ENCODE measurements around the gene COL4A3. TPM values are rescaled to one million over a fixed set of nuclear protein-coding genes. Genes with fewer than 3 reads are reported as not detected.

Gene COL4A3
- polyA plus RNA-seq, 3 donors = 0.03 TPM; not detected in 2

GRCh38 chr2:227205701-227206100 is 41.3 kb downstream of the COL4A3 start:
- H3K36me3 ChIP-seq (replicated peaks in 1 of 2; ENCODE audit: control insufficient read depth in 1 of 2, insufficient read depth in 2 of 2, low read length in 2 of 2) = no peaks in the 10 kb centered on the region
- H3K27me3 ChIP-seq (ENCODE audit: control insufficient read depth in 2 of 2, insufficient read depth in 2 of 2, low read length in 2 of 2) = no peaks in the 10 kb centered on the region
- no peak overlapping the region for H3K27ac ChIP-seq (ENCODE audit: low read depth in 1 of 2, low read length in 2 of 2)
- intact Hi-C loops (cut with micrococcal nuclease) = no loop called here
- Mint-ChIP-seq H3K36me3 (no peaks in the 10 kb centered on the region), H3K27ac (no peak overlapping the region), H3K4me1 (no peaks in the 10 kb centered on the region), H3K27me3 (ENCODE audit: low read depth in 3 of 3) (peaks cover 0 to 8% (median 5%) of the 10 kb centered on the region in 3 donors), H3K4me3 (no peak overlapping the region), H3K9me3 (peaks cover 0 to 3% (median 1%) of the 10 kb centered on the region in 7 donors)
- H3K9ac ChIP-seq (ENCODE audit: insufficient read depth, low read length, poor library complexity, severe bottlenecking) = no peak overlapping the region
- 100% methylated on average over 1 of the region's 4 CpGs for WGBS (ENCODE audit: insufficient coverage)
- no peaks in the 10 kb centered on the region for H4K20me1 ChIP-seq (ENCODE audit: insufficient read depth, low read length)
- H3K9me3 ChIP-seq (replicated peaks in 1 of 2; ENCODE audit: control insufficient read depth in 1 of 2, insufficient read depth in 1 of 2, low read length in 2 of 2) = no peaks in the 10 kb centered on the region
- H3K4me3 ChIP-seq (replicated peaks in 1 of 3; ENCODE audit: low read depth in 2 of 3, low read length in 3 of 3) = no peak overlapping the region
- DNase-seq = no peak
- no peak overlapping the region for H3K4me2 ChIP-seq (replicated peaks; ENCODE audit: extremely low read depth, low read length, poor library complexity, severe bottlenecking)
- H3K79me2 ChIP-seq (ENCODE audit: insufficient read depth, low read length) = no peaks in the 10 kb centered on the region
- TF ChIP-seq CTCF (IDR thresholded peaks at IDR 0.05) = no peak
- no peaks in the 10 kb centered on the region for H3K4me1 ChIP-seq (ENCODE audit: control insufficient read depth in 1 of 2, insufficient read depth in 2 of 2, low read length in 2 of 2)
- no peak overlapping the region for H2AFZ ChIP-seq (ENCODE audit: insufficient read depth, low read depth, low read length, poor library complexity, severe bottlenecking)

- no peak for DNase-seq
- Histone ChIP-seq H3K27ac (ENCODE audit: low read depth in 1 of 2, low read length in 2 of 2) (no peak overlapping the region), H3K27me3 (ENCODE audit: control insufficient read depth in 2 of 2, insufficient read depth in 2 of 2, low read length in 2 of 2) (no peaks in the 10 kb centered on the region), H3K9ac (ENCODE audit: insufficient read depth, low read length, poor library complexity, severe bottlenecking) (no peak overlapping the region), H3K79me2 (ENCODE audit: insufficient read depth, low read length) (no peaks in the 10 kb centered on the region), H3K36me3 (replicated peaks in 1 of 2; ENCODE audit: control insufficient read depth in 1 of 2, insufficient read depth in 2 of 2, low read length in 2 of 2) (no peaks in the 10 kb centered on the region), H2AFZ (ENCODE audit: insufficient read depth, low read depth, low read length, poor library complexity, severe bottlenecking) (no peak overlapping the region), H3K4me3 (replicated peaks in 1 of 3; ENCODE audit: low read depth in 2 of 3, low read length in 3 of 3) (no peak overlapping the region), H4K20me1 (ENCODE audit: insufficient read depth, low read length) (no peaks in the 10 kb centered on the region), H3K4me1 (ENCODE audit: control insufficient read depth in 1 of 2, insufficient read depth in 2 of 2, low read length in 2 of 2) (no peaks in the 10 kb centered on the region), H3K9me3 (replicated peaks in 1 of 2; ENCODE audit: control insufficient read depth in 1 of 2, insufficient read depth in 1 of 2, low read length in 2 of 2) (no peaks in the 10 kb centered on the region), H3K4me2 (replicated peaks; ENCODE audit: extremely low read depth, low read length, poor library complexity, severe bottlenecking) (no peak overlapping the region)
- Mint-ChIP-seq H3K27me3 (ENCODE audit: low read depth in 3 of 3) (peaks cover 2 to 8% (median 5%) of the 10 kb centered on the region in 3 donors), H3K4me3 (no peak overlapping the region), H3K9me3 (peaks cover 0 to 3% (median 1%) of the 10 kb centered on the region in 7 donors), H3K36me3 (no peaks in the 10 kb centered on the region), H3K4me1 (no peaks in the 10 kb centered on the region), H3K27ac (no peak overlapping the region)
- intact Hi-C loops (cut with micrococcal nuclease) = no loop called here
- WGBS (ENCODE audit: insufficient coverage) = 90% methylated on average over 5 of the region's 9 CpGs
- no peak for TF ChIP-seq CTCF (IDR thresholded peaks at IDR 0.05)
These were observed 42.0 kb downstream of the COL4A3 start for GRCh38 chr2:227206406-227206805.
